Fibroblast of the aortic adventitia (primary cell): ENCODE data around the gene DAPK1. TPM values are rescaled to one million over a fixed set of nuclear protein-coding genes. Genes with fewer than 3 reads are reported as not detected.

Experiments
- DNase-seq: peaks from one replicate; pipeline ENCODE4 v3.0.0-alpha.2; 2010; ENCODE audit warnings: low read depth
- H3K4me3 ChIP-seq: 2 replicates; pipeline ENCODE4 v1.5.1; 2011; ENCODE audit warnings: low read depth, mild to moderate bottlenecking, control low read depth, low read length, moderate library complexity
- total RNA-seq: library from RNA; depleted of rRNA; stranded (reverse); fragments of >200 nt; gene quantifications from 2 replicates; pipeline ENCODE4 v1.2.3, GENCODE V29; 2012; ENCODE audit warnings: low replicate concordance
- TF ChIP-seq, protein P1 (sequence below): IDR thresholded peaks from 2 replicates; pipeline ENCODE4 v1.5.1; 2011; ENCODE audit warnings: mild to moderate bottlenecking, low read length, control low read depth, inconsistent platforms; ENCODE audit not compliant: insufficient read depth

Gene DAPK1
- total RNA-seq, 1 donor: 30.9 TPM

DNA sequence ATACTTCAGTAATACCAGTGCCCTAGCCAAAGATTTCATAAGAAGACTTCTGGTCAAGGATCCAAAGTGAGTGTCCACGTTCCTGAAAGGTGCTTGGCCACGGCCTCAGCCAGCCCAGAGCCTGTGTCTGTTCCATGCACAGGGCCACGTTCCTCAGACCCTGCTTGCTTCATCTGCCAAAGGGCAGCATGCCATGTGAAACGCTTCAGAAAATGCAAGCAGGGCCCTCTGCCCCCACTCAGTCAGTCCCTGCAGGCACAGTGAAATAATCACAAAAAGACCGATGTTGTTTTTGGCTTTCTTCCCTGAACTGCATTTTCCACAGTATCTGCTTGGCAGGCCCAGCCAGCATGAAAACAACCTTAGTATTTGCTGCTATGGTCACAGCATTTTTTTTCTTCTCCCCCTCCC is 142.7 kb downstream of the DAPK1 start:
- no peak overlapping the region for H3K4me3 ChIP-seq
- TF ChIP-seq, protein P1, sequence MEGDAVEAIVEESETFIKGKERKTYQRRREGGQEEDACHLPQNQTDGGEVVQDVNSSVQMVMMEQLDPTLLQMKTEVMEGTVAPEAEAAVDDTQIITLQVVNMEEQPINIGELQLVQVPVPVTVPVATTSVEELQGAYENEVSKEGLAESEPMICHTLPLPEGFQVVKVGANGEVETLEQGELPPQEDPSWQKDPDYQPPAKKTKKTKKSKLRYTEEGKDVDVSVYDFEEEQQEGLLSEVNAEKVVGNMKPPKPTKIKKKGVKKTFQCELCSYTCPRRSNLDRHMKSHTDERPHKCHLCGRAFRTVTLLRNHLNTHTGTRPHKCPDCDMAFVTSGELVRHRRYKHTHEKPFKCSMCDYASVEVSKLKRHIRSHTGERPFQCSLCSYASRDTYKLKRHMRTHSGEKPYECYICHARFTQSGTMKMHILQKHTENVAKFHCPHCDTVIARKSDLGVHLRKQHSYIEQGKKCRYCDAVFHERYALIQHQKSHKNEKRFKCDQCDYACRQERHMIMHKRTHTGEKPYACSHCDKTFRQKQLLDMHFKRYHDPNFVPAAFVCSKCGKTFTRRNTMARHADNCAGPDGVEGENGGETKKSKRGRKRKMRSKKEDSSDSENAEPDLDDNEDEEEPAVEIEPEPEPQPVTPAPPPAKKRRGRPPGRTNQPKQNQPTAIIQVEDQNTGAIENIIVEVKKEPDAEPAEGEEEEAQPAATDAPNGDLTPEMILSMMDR: no peak
- DNase-seq: peak; percentile 88

DNA sequence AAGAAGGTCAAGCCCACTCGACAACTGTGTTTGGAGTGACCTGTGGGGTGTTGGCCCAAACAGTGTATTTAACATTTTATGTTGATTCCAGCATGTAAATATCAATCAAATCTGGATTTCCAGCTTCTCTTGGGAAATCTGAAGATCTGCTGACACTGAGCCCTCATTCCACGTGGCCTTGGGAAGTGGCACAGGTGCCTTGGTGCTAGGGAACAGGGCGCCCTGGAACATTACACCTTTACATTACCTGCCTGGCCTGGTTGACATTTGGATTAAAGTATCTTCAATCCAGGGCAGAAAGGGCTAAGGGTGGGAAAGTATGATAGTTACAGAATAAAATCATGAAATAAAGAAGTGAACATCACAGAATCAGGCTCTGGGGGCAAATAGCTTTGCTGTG is 143.4 kb downstream of the DAPK1 start:
- no peak overlapping the region for H3K4me3 ChIP-seq
- TF ChIP-seq, protein P1: no peak
- no peak for DNase-seq

DNA sequence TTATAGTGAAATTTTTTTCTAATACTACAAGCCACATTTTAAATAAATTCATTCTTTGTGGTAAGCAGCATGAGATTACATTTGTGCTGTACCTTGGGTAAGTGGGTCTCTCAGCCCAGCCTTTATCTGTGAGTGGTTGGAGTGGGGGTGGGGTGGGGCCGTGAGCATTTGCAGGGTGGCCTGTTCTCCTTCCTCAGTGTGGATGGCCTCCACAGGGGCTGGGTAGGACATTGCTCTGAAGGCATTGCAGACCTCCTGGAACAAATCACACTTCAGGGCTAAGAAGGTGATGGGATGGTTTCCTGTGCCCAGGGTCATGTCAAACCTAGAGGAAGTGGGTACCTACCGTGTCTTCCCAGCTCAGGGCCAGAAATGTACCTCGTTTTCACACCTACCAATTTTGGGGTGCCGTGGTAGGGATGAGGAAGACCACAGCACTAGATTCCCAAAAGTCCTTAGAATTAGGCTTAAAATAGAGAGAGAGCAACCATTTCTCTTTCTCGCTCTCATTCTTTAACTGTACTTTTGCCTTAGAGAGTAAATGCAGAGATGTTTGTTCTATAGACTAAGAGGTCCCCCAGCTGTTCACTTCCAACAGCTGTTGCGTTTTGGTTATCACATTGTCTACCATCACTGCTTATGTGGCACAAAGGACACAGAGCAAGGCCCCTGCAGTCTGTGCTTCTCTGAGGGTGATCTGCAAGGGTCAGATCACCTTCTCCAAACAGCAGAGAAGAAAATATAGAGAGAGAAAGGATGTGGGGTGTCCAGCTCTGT is 144.9 kb downstream of the DAPK1 start:
- no peak for DNase-seq
- TF ChIP-seq, protein P1: no peak

DNA sequence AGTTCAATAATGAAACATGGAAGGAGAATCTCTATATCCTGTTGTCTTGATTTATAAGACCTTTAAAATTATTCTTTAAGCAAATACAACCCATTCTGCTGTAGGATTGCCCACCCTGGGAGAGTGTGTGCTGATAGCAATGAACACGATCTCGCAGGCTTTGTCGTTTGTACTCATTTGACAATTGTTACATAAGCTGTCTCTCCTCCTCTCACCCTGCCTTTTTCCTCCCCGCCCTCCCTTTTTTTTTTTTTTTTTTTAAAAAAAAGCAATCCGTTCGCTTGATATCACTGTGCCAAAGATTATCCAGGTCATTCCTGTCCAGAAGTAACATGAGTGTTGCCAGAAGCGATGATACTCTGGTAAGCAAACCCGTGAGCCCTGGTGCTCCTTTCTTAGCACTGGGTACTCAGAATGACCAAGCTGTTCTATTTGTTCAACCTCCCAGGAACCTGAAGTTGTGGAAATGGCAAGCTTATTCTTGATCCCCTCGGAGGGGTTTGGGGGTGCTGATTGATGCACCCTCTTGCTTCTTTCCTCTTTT is 145.5 kb downstream of the DAPK1 start:
- TF ChIP-seq, protein P1: no peak

More for the DNA sequence above, 144.9 kb downstream of the DAPK1 start:
- H3K4me3 ChIP-seq: no peak overlapping the region

DNA sequence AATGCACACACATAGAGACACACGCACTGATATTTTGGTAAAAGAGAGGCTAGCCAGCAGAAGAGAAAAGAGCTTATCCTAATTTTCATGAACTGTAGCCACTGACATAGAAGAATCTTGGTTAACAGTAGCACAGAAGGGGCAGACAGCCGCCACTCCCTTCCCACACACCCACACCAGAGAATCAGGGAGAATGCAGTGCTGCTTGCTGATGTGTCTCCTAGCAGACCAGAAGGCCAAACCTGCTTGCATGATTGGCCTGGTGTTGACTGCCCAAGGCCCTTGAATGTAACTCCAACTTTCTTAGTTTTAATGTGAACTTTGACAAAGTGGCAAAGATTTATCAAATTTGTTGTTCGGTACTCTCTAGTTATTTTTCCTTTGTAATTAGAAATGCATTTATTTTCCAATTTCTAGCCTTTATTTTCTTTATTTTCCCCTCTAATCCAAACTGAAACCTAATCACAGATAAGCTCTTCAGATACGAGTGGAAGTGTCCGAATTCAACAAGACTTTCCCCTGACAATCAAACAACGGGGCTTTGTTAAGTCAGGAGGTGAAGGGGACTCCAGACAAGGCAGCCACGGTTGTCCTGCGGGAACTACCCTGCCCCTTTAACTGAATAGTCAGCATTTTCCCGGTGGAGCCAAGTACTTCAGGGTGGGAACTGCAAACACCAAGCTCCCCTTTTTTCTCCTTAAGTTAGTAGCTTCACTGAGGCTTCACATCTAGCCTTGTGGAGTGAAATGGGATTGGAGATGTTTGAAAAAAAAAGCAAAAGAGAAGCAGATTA is 146.3 kb downstream of the DAPK1 start:
- TF ChIP-seq, protein P1: no peak
- no peak overlapping the region for H3K4me3 ChIP-seq
- no peak for DNase-seq

More for the DNA sequence above, 145.5 kb downstream of the DAPK1 start:
- DNase-seq: no peak
- H3K4me3 ChIP-seq: no peak overlapping the region

- TF ChIP-seq, protein P1: no peak
- DNase-seq: no peak
- no peak overlapping the region for H3K4me3 ChIP-seq
These were observed 147.0 kb downstream of the DAPK1 start for GRCh38 chr9:87644659-87645058.
